ENCODE measurements around the gene LRMDA.

LRMDA gene

DNA sequence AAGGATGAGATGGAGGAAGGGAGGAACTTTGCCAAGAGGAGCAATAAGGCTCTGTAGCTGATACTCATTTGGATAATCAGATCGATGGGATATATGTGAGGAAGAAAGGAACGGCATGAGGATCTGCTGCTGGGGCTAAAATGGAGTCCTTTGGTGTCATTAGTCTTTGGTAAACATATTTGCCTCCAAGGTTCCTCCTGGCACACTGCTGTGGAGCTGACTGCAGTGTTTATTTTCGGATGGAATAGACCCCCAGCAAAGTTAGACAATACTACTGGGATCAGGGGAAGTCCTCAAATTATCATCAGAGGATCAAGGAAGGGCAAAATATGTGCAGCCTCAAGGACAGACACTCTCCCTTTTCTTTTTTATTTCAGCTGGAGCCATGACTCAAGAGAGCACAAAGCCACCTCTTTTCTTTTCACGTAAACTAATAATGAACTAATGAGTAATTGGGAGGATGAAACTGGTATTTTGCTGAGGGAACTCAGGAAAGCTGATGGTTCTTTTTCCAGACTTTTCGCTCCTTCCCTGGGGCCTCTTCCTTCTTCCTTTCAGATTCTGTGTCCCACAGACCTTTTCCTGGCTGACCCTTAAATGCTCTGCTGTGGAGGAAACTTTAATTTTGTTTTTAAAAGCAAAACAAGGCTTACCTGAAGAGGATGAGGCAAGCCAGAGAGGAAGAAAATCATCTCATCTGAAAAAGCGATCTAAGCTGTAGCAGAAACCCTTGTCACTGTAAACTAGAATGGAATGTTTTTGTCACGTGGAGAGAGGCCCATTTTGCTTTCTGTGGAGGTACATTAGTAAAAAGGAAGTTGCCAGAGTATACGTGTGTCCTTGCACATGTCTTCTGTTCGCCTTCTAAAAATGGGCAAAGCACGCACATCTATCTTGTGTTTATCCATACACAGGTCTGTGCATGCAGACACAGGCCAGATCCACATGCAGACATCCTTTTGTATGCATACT is 33.3 kb downstream of the LRMDA start:
- Histone ChIP-seq H3K4me2 (ENCODE audit: low read length) (no peak overlapping the region), H3K36me3 (ENCODE audit: control insufficient read depth, insufficient read depth, low read length) (no peaks in the 10 kb centered on the region), H3K4me3 (ENCODE audit: low read depth, low read length) (no peak overlapping the region), H3K79me2 (no peaks in the 10 kb centered on the region), H3K27ac (no peak overlapping the region), H3K9me3 (ENCODE audit: control insufficient read depth, low read length) (no peaks in the 10 kb centered on the region), H2AFZ (no peak overlapping the region), H3K9ac (no peak overlapping the region), H3K4me1 (no peaks in the 10 kb centered on the region), H3K27me3 (ENCODE audit: control insufficient read depth, insufficient read depth, low read length) (no peaks in the 10 kb centered on the region)
- TF ChIP-seq, protein P1, sequence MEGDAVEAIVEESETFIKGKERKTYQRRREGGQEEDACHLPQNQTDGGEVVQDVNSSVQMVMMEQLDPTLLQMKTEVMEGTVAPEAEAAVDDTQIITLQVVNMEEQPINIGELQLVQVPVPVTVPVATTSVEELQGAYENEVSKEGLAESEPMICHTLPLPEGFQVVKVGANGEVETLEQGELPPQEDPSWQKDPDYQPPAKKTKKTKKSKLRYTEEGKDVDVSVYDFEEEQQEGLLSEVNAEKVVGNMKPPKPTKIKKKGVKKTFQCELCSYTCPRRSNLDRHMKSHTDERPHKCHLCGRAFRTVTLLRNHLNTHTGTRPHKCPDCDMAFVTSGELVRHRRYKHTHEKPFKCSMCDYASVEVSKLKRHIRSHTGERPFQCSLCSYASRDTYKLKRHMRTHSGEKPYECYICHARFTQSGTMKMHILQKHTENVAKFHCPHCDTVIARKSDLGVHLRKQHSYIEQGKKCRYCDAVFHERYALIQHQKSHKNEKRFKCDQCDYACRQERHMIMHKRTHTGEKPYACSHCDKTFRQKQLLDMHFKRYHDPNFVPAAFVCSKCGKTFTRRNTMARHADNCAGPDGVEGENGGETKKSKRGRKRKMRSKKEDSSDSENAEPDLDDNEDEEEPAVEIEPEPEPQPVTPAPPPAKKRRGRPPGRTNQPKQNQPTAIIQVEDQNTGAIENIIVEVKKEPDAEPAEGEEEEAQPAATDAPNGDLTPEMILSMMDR (IDR thresholded peaks at IDR 0.05), result no peak

DNA sequence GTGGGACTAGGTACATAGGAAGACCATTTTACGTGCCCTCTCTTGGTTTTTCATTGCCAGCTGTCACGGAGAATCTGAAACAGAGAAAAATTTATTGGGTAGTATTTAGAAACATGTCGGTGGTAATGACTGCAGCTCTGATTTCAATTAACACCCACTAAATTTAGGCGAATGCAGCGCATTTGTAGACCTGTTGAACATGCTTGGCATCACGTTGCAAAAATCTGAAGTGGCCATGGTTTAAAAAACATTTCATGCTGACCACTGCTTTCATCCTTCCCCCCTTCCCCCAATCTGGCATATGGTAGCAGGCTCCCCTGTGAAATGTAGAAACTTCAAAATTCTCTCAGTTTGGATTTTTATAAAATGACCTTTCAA is 34.0 kb downstream of the LRMDA start:
- Histone ChIP-seq H3K4me2 (ENCODE audit: low read length) (no peak overlapping the region), H3K9me3 (ENCODE audit: control insufficient read depth, low read length) (no peaks in the 10 kb centered on the region), H2AFZ (no peak overlapping the region), H3K27me3 (ENCODE audit: control insufficient read depth, insufficient read depth, low read length) (no peaks in the 10 kb centered on the region), H3K9ac (no peak overlapping the region), H3K27ac (no peak overlapping the region), H3K79me2 (no peaks in the 10 kb centered on the region), H3K36me3 (ENCODE audit: control insufficient read depth, insufficient read depth, low read length) (no peaks in the 10 kb centered on the region), H3K4me1 (no peaks in the 10 kb centered on the region), H3K4me3 (ENCODE audit: low read depth, low read length) (no peak overlapping the region)
- TF ChIP-seq, protein P1 (IDR thresholded peaks at IDR 0.05), result no peak

DNA sequence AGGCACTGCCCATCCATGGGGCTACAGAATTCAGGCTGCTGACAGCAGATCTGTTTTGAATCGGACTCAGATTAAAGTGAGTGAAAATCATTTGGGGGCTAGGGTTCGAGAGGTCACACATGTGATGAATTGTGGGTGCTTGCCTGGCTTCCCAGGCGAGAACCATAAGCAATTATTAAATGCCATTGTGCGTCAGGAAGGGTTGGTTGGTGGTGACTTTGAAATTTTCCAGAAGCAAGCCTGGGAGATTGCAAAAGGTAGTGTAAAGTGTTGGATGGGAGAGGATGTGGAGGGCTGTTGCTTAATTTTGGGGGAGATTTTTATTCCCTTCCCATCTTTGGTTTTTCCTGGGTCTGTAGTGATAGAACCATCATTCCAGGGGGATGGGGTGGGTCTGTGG is 34.6 kb downstream of the LRMDA start:
- no peak overlapping the region for H3K4me3 ChIP-seq (ENCODE audit: low read depth, low read length)
- no peak overlapping the region for H3K9ac ChIP-seq
- no peaks in the 10 kb centered on the region for H3K27me3 ChIP-seq (ENCODE audit: control insufficient read depth, insufficient read depth, low read length)
- TF ChIP-seq, protein P1 (IDR thresholded peaks at IDR 0.05), result no peak
- H3K9me3 ChIP-seq (ENCODE audit: control insufficient read depth, low read length), result no peaks in the 10 kb centered on the region
- no peaks in the 10 kb centered on the region for H3K36me3 ChIP-seq (ENCODE audit: control insufficient read depth, insufficient read depth, low read length)
- H3K4me2 ChIP-seq (ENCODE audit: low read length), result no peak overlapping the region
- H2AFZ ChIP-seq, result no peak overlapping the region
- no peak overlapping the region for H3K27ac ChIP-seq
- no peaks in the 10 kb centered on the region for H3K4me1 ChIP-seq
- H3K79me2 ChIP-seq, result no peaks in the 10 kb centered on the region

DNA sequence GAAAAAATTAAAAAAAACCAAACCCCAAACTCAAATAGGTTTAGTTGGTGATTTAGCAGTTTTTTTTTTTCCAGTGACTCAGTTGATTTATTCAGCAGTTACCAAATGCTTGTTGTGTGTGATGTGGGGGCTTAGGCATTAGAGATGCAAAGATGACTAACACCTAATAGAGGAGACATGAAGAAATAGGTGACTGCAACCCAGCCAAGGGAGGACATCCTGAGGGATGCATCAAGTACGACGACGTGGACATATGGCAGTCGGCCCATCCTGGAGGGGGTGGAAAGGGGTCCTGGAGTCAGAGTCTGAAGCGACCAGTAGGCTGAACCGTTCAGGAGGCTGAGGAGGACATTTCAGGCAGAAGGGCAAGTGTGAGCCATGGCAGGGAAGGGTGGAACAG is 35.5 kb downstream of the LRMDA start:
- Histone ChIP-seq H3K4me2 (ENCODE audit: low read length) (no peak overlapping the region), H3K27ac (no peak overlapping the region), H3K4me3 (ENCODE audit: low read depth, low read length) (no peak overlapping the region), H3K27me3 (ENCODE audit: control insufficient read depth, insufficient read depth, low read length) (no peaks in the 10 kb centered on the region), H3K4me1 (no peaks in the 10 kb centered on the region), H3K36me3 (ENCODE audit: control insufficient read depth, insufficient read depth, low read length) (no peaks in the 10 kb centered on the region), H3K79me2 (no peaks in the 10 kb centered on the region), H3K9ac (no peak overlapping the region), H2AFZ (no peak overlapping the region), H3K9me3 (ENCODE audit: control insufficient read depth, low read length) (no peaks in the 10 kb centered on the region)
- TF ChIP-seq, protein P1 (IDR thresholded peaks at IDR 0.05), result no peak

DNA sequence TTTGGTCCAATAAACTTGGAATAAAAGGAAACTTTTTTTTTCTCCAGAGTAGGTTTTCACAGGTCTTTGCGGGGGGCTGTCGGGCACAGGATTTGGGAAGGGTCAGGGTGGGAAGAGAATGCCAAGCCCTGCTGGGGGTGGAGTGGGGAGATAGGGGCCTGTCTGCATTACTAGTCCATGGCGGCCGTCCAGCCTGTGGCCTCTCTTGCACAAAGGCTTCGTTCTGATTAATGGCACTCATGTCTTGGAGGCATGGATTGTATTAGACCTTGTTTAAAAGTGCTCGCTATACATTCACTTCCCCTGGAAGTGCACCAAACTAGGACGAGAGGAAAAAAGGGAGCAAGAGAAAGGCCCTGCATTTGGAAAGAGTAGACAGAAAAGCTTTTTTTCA is 37.2 kb downstream of the LRMDA start:
- Histone ChIP-seq H3K9me3 (ENCODE audit: control insufficient read depth, low read length) (no peaks in the 10 kb centered on the region), H3K4me2 (ENCODE audit: low read length) (no peak overlapping the region), H3K79me2 (no peaks in the 10 kb centered on the region), H3K27ac (no peak overlapping the region), H3K27me3 (ENCODE audit: control insufficient read depth, insufficient read depth, low read length) (no peaks in the 10 kb centered on the region), H3K9ac (no peak overlapping the region), H3K36me3 (ENCODE audit: control insufficient read depth, insufficient read depth, low read length) (no peaks in the 10 kb centered on the region), H3K4me3 (ENCODE audit: low read depth, low read length) (no peak overlapping the region), H3K4me1 (no peaks in the 10 kb centered on the region), H2AFZ (no peak overlapping the region)
- TF ChIP-seq, protein P1 (IDR thresholded peaks at IDR 0.05), result no peak

All from parathyroid adenoma (tissue), 2 donors.